ENCODE measurements around the gene TMEM259. TPM values are rescaled to one million over a fixed set of nuclear protein-coding genes. Genes with fewer than 3 reads are reported as not detected.

TMEM259 gene
- total and polyA plus RNA-seq, 2 donors (not counting 3 experiments of a cell fraction or from before 2014, with no cell fraction given) = 142 to 297 TPM

DNA sequence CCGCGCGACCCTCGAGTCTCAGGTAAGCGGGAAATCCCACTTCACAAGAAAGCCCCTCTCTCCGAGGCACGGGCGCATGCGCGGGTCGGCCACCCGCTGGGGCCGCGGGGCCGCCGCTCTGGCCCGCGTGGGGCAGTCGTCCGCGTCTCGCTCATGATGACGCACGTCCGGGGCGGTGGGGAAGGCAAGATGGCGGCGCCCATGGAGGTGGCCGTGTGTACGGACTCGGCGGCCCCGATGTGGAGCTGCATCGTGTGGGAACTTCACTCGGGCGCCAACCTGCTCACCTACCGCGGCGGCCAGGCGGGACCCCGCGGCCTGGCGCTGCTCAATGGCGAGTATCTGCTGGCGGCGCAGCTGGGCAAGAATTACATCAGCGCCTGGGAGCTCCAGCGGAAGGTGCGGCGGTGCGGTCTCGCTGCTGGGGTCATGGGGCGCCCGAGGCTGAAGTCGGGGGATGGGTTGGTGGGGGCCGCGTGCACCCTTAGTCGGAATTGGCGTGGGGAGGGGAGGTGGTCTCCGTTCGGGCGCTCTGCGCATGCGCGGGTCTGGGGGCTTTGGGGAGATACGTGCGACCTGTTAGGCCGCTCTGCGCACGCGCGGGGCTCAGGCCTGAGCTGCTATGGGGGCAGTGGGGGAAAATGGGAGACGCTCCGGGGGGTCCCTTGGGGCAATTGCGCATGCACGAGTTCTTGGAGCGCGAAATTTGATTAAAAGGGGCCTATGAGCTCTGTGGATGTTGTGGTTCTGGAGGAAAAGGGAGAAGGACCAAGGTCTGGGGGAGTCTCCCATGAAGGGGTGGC, 36.6 kb downstream of the TMEM259 start, which contains the start of gene WDR18:
TSS of gene WDR18 (plus strand) at position 181 of the 803 bp plus-strand sequence. CDS start at position 190, 9 bp downstream.
- POLR2A ChIA-PET = interaction anchor here (0.5 to 1.7 kb wide), 6 partner anchors 61 to 284 kb away, joined by 3 to 6 read pairs (median 4); partner anchors contain the start of gene CIRBP
- peaks cover 9% of the 10 kb centered on the region for H3K79me2 ChIP-seq (ENCODE audit: control insufficient read depth, insufficient read depth, low read length)
- peak within 1 kb of the TSS; percentile 79 to 95 (median 83) for H3K4me3 ChIP-seq (replicated peaks in 1 of 3; ENCODE audit: insufficient read depth in 1 of 3, low read depth in 1 of 3, low read length in 3 of 3)
- H3K9me1 ChIP-seq (replicated peaks; ENCODE audit: control insufficient read depth, extremely low read depth, insufficient read depth, low read length) = no peaks in the 10 kb centered on the region
- H3K9me3 ChIP-seq (replicated peaks; ENCODE audit: control insufficient read depth, insufficient read depth, low read length) = no peaks in the 10 kb centered on the region
- H3K27ac ChIP-seq (ENCODE audit: insufficient read depth, low read depth, low read length) = peak within 1 kb of the TSS; percentile 79
- H3K4me2 ChIP-seq (ENCODE audit: insufficient read depth, low read length) = peak within 1 kb of the TSS; percentile 82
- TF ChIP-seq MYC (IDR thresholded peaks at IDR 0.05; ENCODE audit: low read depth, low read length) (peak; percentile 71), EZH2 (IDR thresholded peaks at IDR 0.05; ENCODE audit: borderline replicate concordance, low read depth, low read length, severe bottlenecking) (no peak), CTCF (IDR thresholded peaks at IDR 0.05; ENCODE audit: extremely low read depth in 1 of 2, insufficient read depth in 1 of 2, low read depth in 1 of 2, low read length in 2 of 2) (peak in 1 of 2 donors; percentile 19), GATA2 (IDR thresholded peaks at IDR 0.05; ENCODE audit: insufficient read depth, insufficient read length, low read depth, low read length) (no peak), JUN (IDR thresholded peaks at IDR 0.05; ENCODE audit: borderline replicate concordance, insufficient read depth, insufficient read length, low read depth) (no peak), POLR2AphosphoS5 (IDR thresholded peaks at IDR 0.05; ENCODE audit: insufficient read depth, low read depth, low read length) (peak; percentile 80), POLR2A (IDR thresholded peaks at IDR 0.05; ENCODE audit: low read depth, low read length) (peak; percentile 67)
- TF ChIP-seq, protein P1, sequence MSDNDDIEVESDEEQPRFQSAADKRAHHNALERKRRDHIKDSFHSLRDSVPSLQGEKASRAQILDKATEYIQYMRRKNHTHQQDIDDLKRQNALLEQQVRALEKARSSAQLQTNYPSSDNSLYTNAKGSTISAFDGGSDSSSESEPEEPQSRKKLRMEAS (IDR thresholded peaks at IDR 0.05; ENCODE audit: insufficient read depth, insufficient read length) = peak; percentile 56
- intact Hi-C loops (cut with micrococcal nuclease) (loop anchor here (1.0 kb wide), 1 partner anchor 37 kb away; the partner anchor contains the start of genes RNU6-2 and TMEM259), dilution Hi-C loops (cut with MboI; ENCODE audit: extremely low pct_ligation_motif_present, low sequenced_read_pairs) (no loop called here)
- H4K20me1 ChIP-seq (replicated peaks; ENCODE audit: control insufficient read depth, extremely low read depth, insufficient read depth, low read length) = no peaks in the 10 kb centered on the region
- CTCF ChIA-PET = interaction anchor here (0.7 to 2.3 kb wide), 19 partner anchors 8 to 260 kb away, joined by 3 to 46 read pairs (median 3); no protein-coding TSS in a partner anchor
- peaks cover 11% of the 10 kb centered on the region for H3K4me1 ChIP-seq (ENCODE audit: control insufficient read depth, extremely low read depth, insufficient read depth, low read length)
- FAIRE-seq (peak; percentile 88), DNase-seq (ENCODE audit: low read depth, low spot score) (peak; percentile 85)
- no TSS peak for BruUV-seq (replicated peaks)
- H2AFZ ChIP-seq (ENCODE audit: low read depth, low read length) = peak within 1 kb of the TSS; percentile 85
- H3K27me3 ChIP-seq (ENCODE audit: control insufficient read depth in 2 of 2, insufficient read depth in 2 of 2, low read length in 2 of 2) = no peaks in the 10 kb centered on the region
- peak within 1 kb of the TSS; percentile 68 for H3K9ac ChIP-seq (replicated peaks; ENCODE audit: extremely low read depth, insufficient read depth, low read length)
- peaks cover 0 to 10% of the 10 kb centered on the region in 2 experiments for H3K36me3 ChIP-seq (ENCODE audit: control insufficient read depth in 2 of 2, extremely low read depth in 1 of 2, insufficient read depth in 2 of 2, low read length in 2 of 2)
